NCI-H2171 (cell line): ENCODE data around the gene SLC9A9.

Source experiments
- DNase-seq: peaks from one replicate; lab custom pipeline; 2025; lab: John Stamatoyannopoulos, UW

The SLC9A9 gene

DNA sequence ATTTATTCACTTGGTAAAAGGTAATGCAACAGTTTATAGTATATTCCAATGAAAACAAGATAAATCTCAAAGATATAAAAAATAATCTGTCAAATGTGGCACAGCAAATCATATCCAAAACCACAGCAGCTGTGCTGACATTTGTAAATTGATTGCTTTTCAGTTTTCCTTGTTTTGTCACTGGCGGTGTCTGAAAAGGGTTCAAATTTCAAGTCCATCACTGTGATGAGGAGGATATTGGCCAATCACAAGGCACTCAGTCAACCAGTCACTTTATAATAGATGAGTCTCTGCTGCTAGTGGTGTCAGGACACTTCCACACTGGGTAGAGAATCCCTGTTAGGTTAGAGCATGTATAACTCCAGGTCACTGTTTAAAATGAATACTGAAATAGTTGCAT is 154.8 kb downstream of the SLC9A9 start:
- no peak for DNase-seq

DNA sequence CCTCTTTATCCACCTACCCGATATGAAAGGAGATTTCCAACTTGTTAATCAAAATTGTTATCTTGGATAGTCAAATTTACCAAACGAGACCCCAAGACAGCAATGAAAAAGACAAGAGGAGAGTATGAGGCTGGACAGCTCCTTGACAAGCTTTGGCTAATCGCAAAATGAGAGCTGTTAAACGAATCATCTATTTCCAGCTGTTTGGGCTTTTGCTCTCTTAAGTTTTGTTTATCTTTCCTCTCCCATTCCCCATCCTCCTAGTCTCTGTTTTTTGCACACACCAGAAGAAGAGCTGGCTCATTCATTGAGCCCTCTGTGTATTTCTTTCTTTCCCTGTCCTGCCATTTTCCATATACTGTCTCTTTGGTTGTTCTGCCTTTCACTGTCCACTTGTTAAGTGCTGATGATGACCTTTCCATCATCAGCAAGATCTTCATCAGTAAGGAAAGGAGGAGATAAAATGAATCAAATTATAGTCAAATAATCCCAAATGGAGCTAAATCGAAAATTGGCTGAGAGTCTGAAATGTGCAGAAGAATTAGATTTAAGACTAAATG is 161.6 kb downstream of the SLC9A9 start:
- DNase-seq: no peak

DNA sequence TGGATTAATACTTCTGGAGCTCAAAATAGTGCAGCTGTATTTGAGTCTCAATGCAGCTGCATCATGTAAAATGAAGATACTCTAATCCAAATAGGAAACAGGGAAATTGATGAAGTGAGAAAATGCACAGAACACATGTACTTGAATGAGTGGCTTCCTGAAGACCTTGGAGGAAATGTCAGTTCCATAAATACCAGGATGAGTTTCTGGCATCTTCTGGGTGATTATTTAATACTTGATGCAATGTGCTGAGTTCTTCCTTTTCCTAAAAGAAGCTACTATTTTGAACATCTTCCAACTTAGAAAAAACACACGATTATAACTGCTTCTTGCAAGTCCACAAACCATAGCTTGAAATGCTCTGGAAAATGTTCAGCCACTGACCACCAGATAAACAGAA is 162.8 kb downstream of the SLC9A9 start:
- no peak for DNase-seq

GRCh38 chr3:143677430-143677829 is 170.8 kb downstream of the SLC9A9 start:
- DNase-seq: no peak

DNA sequence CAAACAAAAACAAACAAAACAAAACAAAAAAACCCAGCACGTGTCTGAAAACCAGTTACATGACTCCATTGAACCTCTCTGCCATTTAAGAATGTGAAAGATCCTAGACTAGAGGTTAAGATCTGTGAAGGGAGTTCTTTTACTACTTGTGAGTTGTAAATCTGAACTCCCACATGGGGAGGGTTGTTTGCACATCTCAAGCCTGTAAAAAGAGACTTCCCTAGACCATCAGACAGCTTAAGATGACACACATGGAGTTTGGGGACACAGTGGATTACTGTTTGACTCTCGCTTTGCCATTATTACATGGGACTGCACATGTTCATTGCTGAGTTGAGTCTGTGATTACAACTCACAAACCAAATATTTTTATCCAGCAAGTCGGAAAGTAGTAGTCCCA is 171.5 kb downstream of the SLC9A9 start:
- no peak for DNase-seq

DNA sequence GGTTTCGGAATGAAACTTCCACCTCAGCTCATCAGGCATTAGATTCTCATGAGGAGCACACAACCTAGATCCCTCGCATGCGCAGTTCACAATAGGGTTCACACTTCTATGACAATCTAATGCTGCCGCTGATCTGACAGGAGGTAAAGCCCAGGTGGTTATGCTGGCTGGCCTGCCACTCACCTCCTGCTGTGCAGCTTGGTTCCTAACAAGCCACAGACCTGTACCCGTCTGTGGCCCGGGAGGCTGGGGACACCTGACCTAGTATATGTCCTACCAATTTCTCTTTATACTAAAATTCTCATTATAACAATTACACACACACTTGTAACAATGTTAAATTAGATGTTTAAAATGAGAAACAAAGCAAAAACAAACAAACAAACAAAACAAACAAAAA is 172.2 kb downstream of the SLC9A9 start:
- no peak for DNase-seq

- DNase-seq: peak; percentile 13
These were observed 173.9 kb downstream of the SLC9A9 start for GRCh38 chr3:143674100-143674968.

GRCh38 chr3:143672396-143673165 is 175.7 kb downstream of the SLC9A9 start:
- DNase-seq: no peak

GRCh38 chr3:143671626-143672025 is 176.6 kb downstream of the SLC9A9 start:
- DNase-seq: no peak

DNA sequence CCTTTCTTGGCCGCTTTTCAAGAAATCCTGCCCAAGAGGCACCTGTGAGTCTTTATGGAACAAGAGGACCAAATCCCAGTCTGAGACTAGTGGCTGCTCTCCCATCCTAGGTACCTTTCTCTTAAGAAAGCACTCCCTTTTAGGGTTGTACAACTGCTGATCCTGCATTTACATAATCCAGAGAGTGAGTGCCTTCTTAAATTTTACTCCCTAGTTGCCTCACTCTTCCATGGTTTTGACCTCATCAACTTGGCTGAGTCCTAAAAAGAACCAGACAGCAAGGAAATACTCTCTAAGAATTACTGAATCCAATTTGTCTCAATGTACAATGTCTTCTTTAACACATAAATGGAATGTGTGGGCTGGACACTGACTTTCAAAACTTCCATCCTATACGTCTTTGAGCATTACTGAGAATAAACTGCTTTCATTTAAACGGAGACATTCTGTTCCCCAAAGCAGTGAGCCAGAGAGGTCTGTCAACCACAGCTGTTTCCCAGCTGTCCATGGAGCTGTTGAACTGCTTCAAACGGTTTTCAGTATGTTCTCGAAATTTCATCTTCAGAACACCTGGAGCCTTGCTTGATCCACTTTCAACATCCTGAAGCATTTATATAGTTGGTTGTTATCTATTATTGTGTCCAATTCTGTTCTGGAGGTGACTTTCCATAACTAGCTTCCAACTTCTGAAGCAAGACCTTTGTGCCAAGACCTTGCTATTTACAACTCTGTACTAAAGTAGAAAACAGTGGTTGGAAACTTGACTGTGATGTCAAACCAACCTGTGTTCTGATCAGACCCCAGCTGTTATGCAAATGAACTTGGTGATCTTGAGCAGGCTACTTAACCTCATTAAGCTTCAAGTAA is 179.1 kb downstream of the SLC9A9 start:
- no peak for DNase-seq

GRCh38 chr3:143668385-143668784 is 179.9 kb downstream of the SLC9A9 start:
- DNase-seq: no peak

DNA sequence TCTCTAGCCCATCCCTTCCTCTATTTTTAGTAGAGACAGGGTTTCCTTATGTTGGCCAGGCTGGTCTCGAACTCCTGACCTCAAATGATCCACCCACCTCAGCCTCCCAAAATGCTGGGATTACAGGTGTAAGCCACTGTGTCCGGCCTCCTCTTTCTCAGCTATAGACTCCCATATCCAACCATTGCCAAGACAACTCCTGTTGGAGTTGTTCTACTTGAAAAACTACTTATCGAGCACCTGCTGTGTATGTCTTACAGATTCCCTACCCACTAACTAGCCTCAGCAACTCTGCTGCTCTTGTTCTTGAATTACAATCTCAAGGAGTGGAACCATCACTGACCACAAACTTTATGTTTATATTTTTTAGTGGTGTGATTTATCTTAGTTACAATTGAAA is 186.6 kb downstream of the SLC9A9 start:
- no peak for DNase-seq

GRCh38 chr3:143658861-143659260 is 189.4 kb downstream of the SLC9A9 start:
- no peak for DNase-seq

GRCh38 chr3:143658116-143658515 is 190.2 kb downstream of the SLC9A9 start:
- no peak for DNase-seq

DNA sequence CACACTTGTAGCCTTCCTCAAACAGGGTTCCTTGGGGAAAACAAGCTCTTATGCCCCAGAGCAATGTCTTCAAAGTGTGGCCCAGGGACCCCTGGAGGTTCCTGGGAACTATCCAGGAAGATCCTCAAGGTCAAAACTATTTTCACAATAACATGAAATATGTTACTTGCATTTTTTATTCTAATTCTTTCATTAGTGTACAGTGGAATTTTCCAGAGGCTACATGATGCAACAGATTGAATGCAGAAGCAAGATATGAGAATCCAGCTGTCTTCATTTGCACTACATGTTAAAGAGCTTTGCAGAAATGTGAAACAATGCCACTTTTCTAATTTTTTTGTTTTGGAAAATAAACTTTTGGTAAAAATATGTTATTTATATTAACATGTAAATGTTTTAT is 190.9 kb downstream of the SLC9A9 start:
- no peak for DNase-seq

DNA sequence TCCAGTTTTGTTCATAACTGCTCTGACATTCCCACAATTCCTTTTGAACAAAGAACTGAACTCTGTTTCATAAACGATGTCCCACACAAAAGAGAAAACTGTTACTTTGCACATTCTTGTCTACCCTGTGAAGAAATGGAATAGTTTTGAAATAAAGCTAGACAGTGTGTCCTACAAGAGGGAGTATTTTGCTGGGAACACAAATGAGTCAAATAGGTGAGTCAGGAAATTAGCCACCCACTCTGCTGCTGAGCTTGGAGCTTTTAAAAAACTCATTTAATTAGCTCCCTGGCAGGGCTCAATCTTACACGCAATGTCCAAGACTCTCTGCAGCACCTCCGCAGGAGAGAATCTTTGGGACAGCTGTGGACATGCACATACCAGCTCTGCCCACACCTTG is 193.4 kb downstream of the SLC9A9 start:
- no peak for DNase-seq

DNA sequence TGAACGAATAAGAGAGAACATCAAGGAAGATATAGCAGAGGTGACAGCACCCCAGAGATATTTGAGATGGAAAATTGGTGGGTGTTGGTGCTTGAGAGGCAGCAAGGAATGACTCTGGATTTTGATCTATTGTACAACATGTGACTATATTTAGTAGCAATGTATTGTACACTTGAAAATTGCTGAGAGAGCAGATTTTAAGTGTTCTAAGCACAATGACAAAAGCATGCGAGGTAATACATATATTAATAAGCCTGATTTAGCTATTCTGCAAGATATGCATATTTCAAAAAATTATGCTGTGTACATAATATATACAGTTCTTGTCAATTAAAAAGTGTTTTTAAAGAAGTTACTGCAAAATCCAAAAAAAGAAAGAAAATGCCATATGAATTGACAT is 194.3 kb downstream of the SLC9A9 start:
- no peak for DNase-seq

- DNase-seq: no peak
These were observed 194.8 kb downstream of the SLC9A9 start for GRCh38 chr3:143653493-143653892.

DNA sequence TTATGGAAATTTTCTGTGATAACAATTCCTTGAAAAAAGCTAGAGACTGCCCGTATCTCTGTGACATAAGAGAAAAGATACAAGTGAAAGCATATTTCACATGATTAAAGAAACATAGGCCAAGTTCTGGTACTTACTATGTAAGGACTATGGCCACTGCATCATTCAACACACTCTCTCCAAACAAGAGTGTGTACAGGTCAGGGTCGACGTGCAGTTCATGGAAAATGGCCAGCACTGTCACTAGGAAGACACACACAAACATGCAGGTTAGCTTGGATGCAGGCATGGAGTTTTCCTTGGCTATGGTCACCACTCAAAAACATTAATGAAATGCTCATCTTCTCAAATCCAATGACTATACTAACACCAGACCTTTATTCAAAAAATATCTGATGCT is 196.2 kb downstream of the SLC9A9 start:
- no peak for DNase-seq

GRCh38 chr3:143650827-143651226 is 197.4 kb downstream of the SLC9A9 start:
- no peak for DNase-seq

DNA sequence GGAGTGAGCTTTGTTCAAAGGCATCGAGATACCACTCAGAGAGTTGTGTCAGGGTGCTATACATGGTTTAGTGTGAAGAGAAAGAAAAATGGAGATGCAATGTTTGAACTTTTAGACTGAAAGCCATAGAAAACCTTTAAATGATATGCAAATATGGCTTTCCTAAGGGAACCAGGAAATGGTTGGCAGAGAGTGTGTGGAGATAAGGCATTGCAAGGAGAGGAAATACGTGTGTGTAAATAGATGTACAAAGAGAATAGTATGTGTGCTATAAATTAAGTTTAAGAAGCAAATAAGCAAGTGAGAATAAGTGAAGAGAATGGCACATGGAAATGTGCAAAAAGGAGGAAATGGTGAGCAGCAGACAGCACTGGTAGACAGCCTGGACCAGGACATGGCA is 198.1 kb downstream of the SLC9A9 start:
- no peak for DNase-seq

DNA sequence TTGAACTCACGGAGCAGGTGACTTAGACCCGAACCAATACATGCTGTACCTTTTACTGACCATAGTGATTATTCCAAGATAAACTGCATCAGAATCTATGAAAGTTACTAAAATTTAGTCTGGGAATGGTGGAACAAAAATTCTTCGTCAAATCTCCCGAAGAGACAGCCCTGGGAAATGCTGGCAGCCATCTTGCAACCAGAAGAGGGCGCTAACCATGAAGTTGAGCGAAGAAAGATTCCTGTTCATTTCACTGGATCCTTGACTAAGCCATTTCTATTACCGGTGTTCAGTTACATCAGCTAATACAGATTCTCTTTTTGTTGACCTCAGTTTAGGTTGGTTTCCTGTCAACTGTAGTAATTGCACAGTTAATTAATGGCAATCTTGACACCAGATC is 199.6 kb downstream of the SLC9A9 start:
- no peak for DNase-seq
